GM12878 (cell line): Measurements from ENCODE around the gene RNF34. TPM values are rescaled to one million over a fixed set of nuclear protein-coding genes. Genes with fewer than 3 reads are reported as not detected.

Experiments used
- ASH2L ChIP-seq: fragments of 300-600, 200-600 bp; sonication (generic); IDR thresholded peaks from 2 replicates; pipeline ENCODE4 v1.6.1; 2017; ENCODE audit warnings: low read depth, mild to moderate bottlenecking, borderline replicate concordance
- ATF7 ChIP-seq: fragments of 450-650 bp; IDR thresholded peaks from 2 replicates; pipeline ENCODE4 v1.6.1; 2016; ENCODE audit warnings: low read depth, mild to moderate bottlenecking
- BCL3 ChIP-seq: IDR thresholded peaks from 2 replicates; pipeline ENCODE4 v1.6.1; 2011; ENCODE audit warnings: borderline replicate concordance, low read depth, mild to moderate bottlenecking, moderate library complexity, low read length; ENCODE audit not compliant: insufficient read depth, poor library complexity, severe bottlenecking
- CEBPZ ChIP-seq: fragments of 150-350 bp; IDR thresholded peaks from 2 replicates; pipeline ENCODE4 v1.6.1; 2016; ENCODE audit warnings: low read depth, low read length
- DPF2 ChIP-seq: fragments of 450-650 bp; IDR thresholded peaks from 2 replicates; pipeline ENCODE4 v1.6.1; 2017; ENCODE audit warnings: mild to moderate bottlenecking
- E2F4 ChIP-seq: IDR thresholded peaks from 2 replicates; pipeline ENCODE4 v1.6.1; 2012; ENCODE audit warnings: low read depth, low read length, improper control_type of control experiment
- E2F8 ChIP-seq: fragments of 450-650 bp; IDR thresholded peaks from 2 replicates; pipeline ENCODE4 v1.6.1; 2018; ENCODE audit warnings: mild to moderate bottlenecking, low read depth, moderate library complexity; ENCODE audit not compliant: partially characterized antibody
- EZH2 ChIP-seq: IDR thresholded peaks from 2 replicates; pipeline ENCODE4 v1.6.1; 2012; ENCODE audit warnings: low read depth, mild to moderate bottlenecking, control low read depth, inconsistent platforms, low read length, borderline replicate concordance; ENCODE audit not compliant: control insufficient read depth
- HDAC6 ChIP-seq: fragments of 200-600 bp; sonication (generic); IDR thresholded peaks from one replicate; pipeline ENCODE4 v1.8.0; 2017; ENCODE audit warnings: antibody characterized with exemption; ENCODE audit not compliant: unreplicated experiment
- HDGF ChIP-seq: fragments of 450-650 bp; IDR thresholded peaks from 2 replicates; pipeline ENCODE4 v1.6.1; 2016; ENCODE audit warnings: antibody characterized with exemption
- IKZF1 ChIP-seq: fragments of 450-650 bp; conservative IDR thresholded peaks from 2 replicates; pipeline ENCODE4 v1.6.1; 2017; ENCODE audit warnings: antibody characterized with exemption, mild to moderate bottlenecking
- NBN ChIP-seq: fragments of 450-650 bp; IDR thresholded peaks from 2 replicates; pipeline ENCODE4 v1.6.1; 2016
- PAX5 ChIP-seq: IDR thresholded peaks from 2 replicates; pipeline ENCODE4 v1.6.1; 2011; ENCODE audit warnings: low read depth, low read length, borderline replicate concordance
- PBX3 ChIP-seq: IDR thresholded peaks from 2 replicates; pipeline ENCODE4 v1.6.1; 2011; ENCODE audit warnings: mild to moderate bottlenecking, low read depth, low read length, moderate library complexity; ENCODE audit not compliant: insufficient replicate concordance
- RB1 ChIP-seq: fragments of 450-650 bp; formaldehyde crosslinking; IDR thresholded peaks from 2 replicates; pipeline ENCODE4 v1.6.1; 2017; ENCODE audit warnings: mild to moderate bottlenecking, borderline replicate concordance
- RFX5 ChIP-seq: IDR thresholded peaks from 2 replicates; pipeline ENCODE4 v1.6.1; 2011; ENCODE audit warnings: low read depth, low read length, improper control_type of control experiment
- SPI1 ChIP-seq: IDR thresholded peaks from 2 replicates; pipeline ENCODE4 v1.6.1; 2011; ENCODE audit warnings: low read depth, mild to moderate bottlenecking, low read length, moderate library complexity, borderline replicate concordance; ENCODE audit not compliant: insufficient read depth
- ZNF24 ChIP-seq: fragments of 450-650 bp; IDR thresholded peaks from 2 replicates; pipeline ENCODE4 v1.6.1; 2017; ENCODE audit warnings: antibody characterized with exemption, mild to moderate bottlenecking
- polyA plus RNA-seq, 11 experiments: library from polyadenylated mRNA; depleted of rRNA in 4 of 11; unstranded in 6 of 11; stranded (reverse) in 5 of 11; fragments of >200 nt; fragmentation: Nextera tagmentation in 4 of 11; fragmentation: Illumina TruSeq in 1 of 11; extraction: Ambion mirVana in 4 of 11; extraction: Trizol in 1 of 11; gene quantifications; 1 replicate in 1 of 11; 2 replicates in 10 of 11; pipeline versions ENCODE4 v1.2.1 to v1.2.3, GENCODE V29; 2011 to 2016; ENCODE audit warnings: inconsistent platforms in 2 of 11, missing spikeins in 2 of 11, low read depth in 1 of 11
- total RNA-seq, 4 experiments: library from RNA; depleted of rRNA in 3 of 4; stranded (reverse); fragments of >200 nt in 3 of 4; fragmentation: Illumina TruSeq in 1 of 4; extraction: Trizol in 1 of 4; gene quantifications; 2 replicates each; pipeline versions ENCODE4 v1.2.1 to v1.2.3, GENCODE V29; 2013 to 2021

The RNF34 gene
- total and polyA plus RNA-seq, 10 of the 15 experiments (the other 5 are each of a cell fraction or from before 2014, with no cell fraction given), result 63.6 to 199 (median 115) TPM

GRCh38 chr12:121399391-121400331 lies at the start of gene RNF34 (continued):
- TF ChIP-seq HDAC6, result no peak
- peak; percentile 67; the same call in 1 of the 2 replicates for TF ChIP-seq PAX5
- TF ChIP-seq ZNF24, result no peak
- peak; percentile 99 for TF ChIP-seq PBX3
- peak; percentile 58; the same call in 1 of the 2 replicates for TF ChIP-seq NBN
- TF ChIP-seq SPI1, result 0 out of 2 replicates have a peak, but pooled peaks have one; percentile 4
- TF ChIP-seq E2F4, result peak; percentile 78
- peak; percentile 74 for TF ChIP-seq IKZF1
- TF ChIP-seq BCL3, result peak; percentile 47
- peak; percentile 99 for TF ChIP-seq DPF2
- peak; percentile 42; the same call in 1 of the 2 replicates for TF ChIP-seq CEBPZ
- TF ChIP-seq E2F8, result peak; percentile 63
- TF ChIP-seq ASH2L, result no peak; the same call in 1 of the 2 replicates
- TF ChIP-seq RB1, result peak; percentile 88; the same call in 1 of the 2 replicates
- no peak for TF ChIP-seq EZH2
- peak; percentile 90; the same call in 1 of the 2 replicates for TF ChIP-seq HDGF
- 0 out of 2 replicates have a peak, but pooled peaks have one; percentile 24 for TF ChIP-seq ATF7
- TF ChIP-seq RFX5, result 0 out of 2 replicates have a peak, but pooled peaks have one; percentile 47
